ENCODE measurements around the gene MAPK11.

MAPK11 gene

GRCh38 chr22:50305393-50305922 is 35.3 kb upstream of the MAPK11 start:
- TF ChIP-seq LEF1 (IDR thresholded peaks at IDR 0.05; ENCODE audit: borderline replicate concordance) (no peak), FOXM1 (IDR thresholded peaks at IDR 0.05; ENCODE audit: borderline replicate concordance) (no peak), BHLHE40 (IDR thresholded peaks at IDR 0.05; ENCODE audit: borderline replicate concordance) (no peak), NFRKB (IDR thresholded peaks at IDR 0.05) (no peak), PKNOX1 (IDR thresholded peaks at IDR 0.05) (no peak), FOXK2 (IDR thresholded peaks at IDR 0.05) (no peak), CTBP1 (IDR thresholded peaks at IDR 0.05; ENCODE audit: borderline replicate concordance) (no peak), SUZ12 (IDR thresholded peaks at IDR 0.05) (no peak), ELF4 (IDR thresholded peaks at IDR 0.05) (no peak), FOXA1 (IDR thresholded peaks at IDR 0.05) (no peak), SP1 (IDR thresholded peaks at IDR 0.05) (no peak), HDGF (IDR thresholded peaks at IDR 0.05; ENCODE audit: borderline replicate concordance) (no peak), ARNT (IDR thresholded peaks at IDR 0.05) (no peak), ZNF384 (IDR thresholded peaks at IDR 0.05) (no peak), TARDBP (IDR thresholded peaks at IDR 0.05) (no peak)
- DNase-seq (ENCODE audit: extremely low spot score): no peak
- POLR2A ChIA-PET: no interaction called here
- CTCF ChIA-PET: interaction anchor here (0.6 to 1.4 kb wide), 2 partner anchors 21 to 74 kb away, joined by 3 read pairs; partner anchors contain the start of gene DENND6B

- DNase-seq (ENCODE audit: extremely low spot score): no peak
- TF ChIP-seq NFRKB (IDR thresholded peaks at IDR 0.05) (no peak), HDGF (IDR thresholded peaks at IDR 0.05; ENCODE audit: borderline replicate concordance) (no peak), LEF1 (IDR thresholded peaks at IDR 0.05; ENCODE audit: borderline replicate concordance) (no peak), CTBP1 (IDR thresholded peaks at IDR 0.05; ENCODE audit: borderline replicate concordance) (no peak), ZNF384 (IDR thresholded peaks at IDR 0.05) (no peak), ARNT (IDR thresholded peaks at IDR 0.05) (no peak), FOXM1 (IDR thresholded peaks at IDR 0.05; ENCODE audit: borderline replicate concordance) (no peak), SUZ12 (IDR thresholded peaks at IDR 0.05) (no peak), PKNOX1 (IDR thresholded peaks at IDR 0.05) (no peak), FOXK2 (IDR thresholded peaks at IDR 0.05) (no peak), FOXA1 (IDR thresholded peaks at IDR 0.05) (no peak), BHLHE40 (IDR thresholded peaks at IDR 0.05; ENCODE audit: borderline replicate concordance) (no peak)
- ChIA-PET POLR2A (interaction anchor here (1.2 to 1.3 kb wide), 2 partner anchors 48 to 53 kb away, joined by 3 read pairs; partner anchors contain the start of gene HDAC10), CTCF (interaction anchor here (0.6 to 1.4 kb wide), 2 partner anchors 22 to 73 kb away, joined by 3 read pairs; partner anchors contain the start of gene DENND6B)
Measured at GRCh38 chr22:50304528-50305392, 34.6 kb upstream of the MAPK11 start.

GRCh38 chr22:50303848-50304527 is 33.8 kb upstream of the MAPK11 start:
- POLR2A ChIA-PET: interaction anchor here (1.2 to 1.3 kb wide), 2 partner anchors 48 to 53 kb away, joined by 3 read pairs; partner anchors contain the start of gene HDAC10
- CTCF ChIA-PET: interaction anchor here (0.7 to 1.4 kb wide), 3 partner anchors 22 to 51 kb away, joined by 3 read pairs; partner anchors contain the start of gene DENND6B
- TF ChIP-seq SUZ12 (IDR thresholded peaks at IDR 0.05): no peak
- TF ChIP-seq TARDBP (IDR thresholded peaks at IDR 0.05): no peak
- no peak for TF ChIP-seq FOXK2 (IDR thresholded peaks at IDR 0.05)
- TF ChIP-seq SP1 (IDR thresholded peaks at IDR 0.05): no peak
- no peak for TF ChIP-seq ELF4 (IDR thresholded peaks at IDR 0.05)
- TF ChIP-seq PKNOX1 (IDR thresholded peaks at IDR 0.05): no peak
- no peak for TF ChIP-seq ARNT (IDR thresholded peaks at IDR 0.05)
- TF ChIP-seq CTBP1 (IDR thresholded peaks at IDR 0.05; ENCODE audit: borderline replicate concordance): no peak
- TF ChIP-seq LEF1 (IDR thresholded peaks at IDR 0.05; ENCODE audit: borderline replicate concordance): no peak
- no peak for DNase-seq (ENCODE audit: extremely low spot score)

- ChIA-PET POLR2A (interaction anchor here (1.3 kb wide), 1 partner anchor 52 kb away, joined by 3 read pairs; the partner anchor contains the start of gene HDAC10), CTCF (interaction anchor here (0.7 to 0.9 kb wide), 2 partner anchors 31 to 51 kb away, joined by 3 read pairs; no protein-coding TSS in a partner anchor)
- TF ChIP-seq SUZ12 (IDR thresholded peaks at IDR 0.05): no peak
- no peak for TF ChIP-seq FOXM1 (IDR thresholded peaks at IDR 0.05; ENCODE audit: borderline replicate concordance)
- TF ChIP-seq ELF4 (IDR thresholded peaks at IDR 0.05): no peak
- TF ChIP-seq FOXK2 (IDR thresholded peaks at IDR 0.05): no peak
- no peak for TF ChIP-seq FOXA1 (IDR thresholded peaks at IDR 0.05)
- TF ChIP-seq NFRKB (IDR thresholded peaks at IDR 0.05): no peak
- TF ChIP-seq ARNT (IDR thresholded peaks at IDR 0.05): no peak
- TF ChIP-seq PKNOX1 (IDR thresholded peaks at IDR 0.05): no peak
- no peak for TF ChIP-seq LEF1 (IDR thresholded peaks at IDR 0.05; ENCODE audit: borderline replicate concordance)
- TF ChIP-seq HDGF (IDR thresholded peaks at IDR 0.05; ENCODE audit: borderline replicate concordance): no peak
- no peak for TF ChIP-seq CTBP1 (IDR thresholded peaks at IDR 0.05; ENCODE audit: borderline replicate concordance)
- TF ChIP-seq BHLHE40 (IDR thresholded peaks at IDR 0.05; ENCODE audit: borderline replicate concordance): no peak
- no peak for TF ChIP-seq SP1 (IDR thresholded peaks at IDR 0.05)
- TF ChIP-seq TARDBP (IDR thresholded peaks at IDR 0.05): no peak
- TF ChIP-seq L3MBTL2 (conservative IDR thresholded peaks at IDR 0.05): no peak
- TF ChIP-seq ZNF384 (IDR thresholded peaks at IDR 0.05): no peak
- DNase-seq (ENCODE audit: extremely low spot score): no peak
Measured at GRCh38 chr22:50303515-50303847, 33.3 kb upstream of the MAPK11 start.

Data from HEK293T (cell line).